PC-9 (cell line): ENCODE measurements around the gene AKAIN1. TPM values are rescaled to one million over a fixed set of nuclear protein-coding genes. Genes with fewer than 3 reads are reported as not detected.

Source experiments
- BruUV-seq: library from RNA; stranded (reverse); fragments of 400-500 nt; replicated peaks from 2 replicates; lab custom pipeline; 2021; lab: Mats Ljungman, UMichigan
- CTCF ChIA-PET: fragments of 300-600 bp; sonication (Branson Sonifier 250); formaldehyde crosslinking; loops from one replicate; lab custom pipeline; 2022; ENCODE audit warnings: antibody characterized with exemption; lab: Charles Lee
- POLR2A ChIA-PET: fragments of 300-600 bp; sonication (Branson Sonifier 250); formaldehyde crosslinking; loops from one replicate; lab custom pipeline; 2022; ENCODE audit warnings: antibody characterized with exemption; ENCODE audit not compliant: unreplicated experiment; lab: Charles Lee
- DNase-seq, 2 experiments: peaks; one replicate each; pipeline versions ENCODE4 v3.0.0 to v3.0.0-alpha.2; 2015 to 2022; ENCODE audit warnings: mixed read lengths in 1 of 2
- H2AFZ ChIP-seq: fragments of 200-600 bp; sonication (generic); 2 replicates; pipeline ENCODE4 v1.8.1; 2017; ENCODE audit warnings: antibody characterized with exemption
- H3F3A ChIP-seq: fragments of 200-600 bp; sonication (generic); 2 replicates; pipeline ENCODE4 v1.8.1; 2017; ENCODE audit warnings: antibody characterized with exemption, mild to moderate bottlenecking, low read depth; ENCODE audit not compliant: insufficient read depth
- H3K27ac ChIP-seq: fragments of 200-600 bp; sonication (generic); 2 replicates; pipeline ENCODE4 v1.6.1; 2016; ENCODE audit warnings: mixed run types
- H3K27me3 ChIP-seq: fragments of 200-600 bp; sonication (generic); 2 replicates; pipeline ENCODE4 v1.6.1; 2016; ENCODE audit warnings: low read depth, mixed run types; ENCODE audit not compliant: insufficient read depth
- H3K36me3 ChIP-seq: fragments of 200-600 bp; sonication (generic); 2 replicates; pipeline ENCODE4 v1.6.1; 2016; ENCODE audit warnings: low read depth, mixed run types
- H3K4me1 ChIP-seq: fragments of 200-600 bp; sonication (generic); replicated peaks from 2 replicates; pipeline ENCODE4 v1.6.1; 2016; ENCODE audit warnings: mixed run types; ENCODE audit not compliant: insufficient read depth
- H3K4me2 ChIP-seq: fragments of 200-600 bp; sonication (generic); 2 replicates; pipeline ENCODE4 v1.6.1; 2017; ENCODE audit warnings: mixed run types
- H3K4me3 ChIP-seq: fragments of 200-600 bp; sonication (generic); 2 replicates; pipeline ENCODE4 v1.6.1; 2016; ENCODE audit warnings: mixed run types
- H3K79me2 ChIP-seq: fragments of 200-600 bp; sonication (generic); 2 replicates; pipeline ENCODE4 v1.6.1; 2017; ENCODE audit warnings: low read depth, mixed run types
- H3K9me2 ChIP-seq: fragments of 200-600 bp; sonication (generic); 2 replicates; pipeline ENCODE4 v1.8.1; 2017; ENCODE audit warnings: mild to moderate bottlenecking; ENCODE audit not compliant: insufficient read depth
- H3K9me3 ChIP-seq: fragments of 200-600 bp; sonication (generic); 2 replicates; pipeline ENCODE4 v1.8.1; 2016; ENCODE audit warnings: low read depth; ENCODE audit not compliant: insufficient read depth
- H4K20me1 ChIP-seq: fragments of 200-600 bp; sonication (generic); 2 replicates; pipeline ENCODE4 v1.8.1; 2017; ENCODE audit not compliant: insufficient read depth
- CTCF ChIP-seq: fragments of 200-600 bp; sonication (generic); conservative IDR thresholded peaks from 2 replicates; pipeline ENCODE4 v1.6.1; 2017; ENCODE audit warnings: mixed run types, antibody characterized with exemption, mild to moderate bottlenecking, moderate library complexity
- EZH2 ChIP-seq: fragments of 200-600 bp; sonication (generic); IDR thresholded peaks from 2 replicates; pipeline ENCODE4 v1.8.0; 2017; ENCODE audit warnings: antibody characterized with exemption, low read depth
- intact Hi-C: fragments of 100-400 bp; cut with micrococcal nuclease; formaldehyde crosslinking; loops from one replicate; pipeline ENCODE4 v1.10.0; 2022; ENCODE audit not compliant: unreplicated experiment
- total RNA-seq: library from RNA; stranded (reverse); gene quantifications from 2 replicates; pipeline ENCODE4 v1.2.3, GENCODE V29; 2021

AKAIN1 gene
- total RNA-seq, 1 experiment from 2014 or later = not detected

GRCh38 chr18:5097116-5097703, 99.8 kb downstream of the AKAIN1 start:
- no TSS peak for BruUV-seq
- TF ChIP-seq EZH2 (no peak), CTCF (no peak)
- Histone ChIP-seq H2AFZ (no peak overlapping the region), H3K36me3 (no peaks in the 10 kb centered on the region), H4K20me1 (no peaks in the 10 kb centered on the region), H3K9me2 (no peaks in the 10 kb centered on the region), H3K4me1 (no peaks in the 10 kb centered on the region), H3K27ac (no peak overlapping the region), H3K4me2 (no peak overlapping the region), H3K9me3 (no peaks in the 10 kb centered on the region), H3K79me2 (no peaks in the 10 kb centered on the region), H3F3A (no peaks in the 10 kb centered on the region), H3K27me3 (no peaks in the 10 kb centered on the region), H3K4me3 (no peak overlapping the region)
- intact Hi-C loops = no loop called here
- CTCF ChIA-PET = no interaction called here
- DNase-seq = no peak
- POLR2A ChIA-PET = no interaction called here

DNA sequence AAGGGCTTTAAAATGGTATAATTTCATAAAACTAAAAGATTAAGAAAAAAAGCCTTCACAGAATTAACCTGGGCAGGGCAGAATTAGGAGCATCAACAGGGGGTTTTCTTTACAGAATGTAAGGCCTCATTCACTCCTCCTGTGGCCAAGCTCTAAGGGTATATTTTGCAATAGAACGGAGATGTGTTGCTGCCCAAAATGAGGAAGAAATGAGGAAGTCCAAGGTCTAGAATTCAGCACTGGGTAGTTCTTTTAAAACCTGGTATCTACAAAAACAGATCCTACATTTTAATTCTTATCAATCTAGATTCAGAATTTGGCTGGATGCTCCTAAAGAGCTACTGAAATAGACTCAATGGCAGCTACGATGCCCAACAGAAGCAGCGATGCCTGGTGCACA, 101.8 kb downstream of the AKAIN1 start:
- Histone ChIP-seq H3K4me2 (no peak overlapping the region), H3K27ac (no peak overlapping the region), H3K4me3 (no peak overlapping the region), H3K9me3 (no peaks in the 10 kb centered on the region), H2AFZ (no peak overlapping the region), H3F3A (no peaks in the 10 kb centered on the region), H3K4me1 (no peaks in the 10 kb centered on the region), H3K27me3 (no peaks in the 10 kb centered on the region), H3K9me2 (no peaks in the 10 kb centered on the region), H3K79me2 (no peaks in the 10 kb centered on the region), H4K20me1 (no peaks in the 10 kb centered on the region), H3K36me3 (no peaks in the 10 kb centered on the region)
- no peak for DNase-seq
- no TSS peak for BruUV-seq
- TF ChIP-seq EZH2 (no peak), CTCF (no peak)
- POLR2A ChIA-PET = no interaction called here
- intact Hi-C loops = no loop called here
- CTCF ChIA-PET = no interaction called here

- Histone ChIP-seq H3K27ac (no peak overlapping the region), H3K4me1 (no peaks in the 10 kb centered on the region), H3K9me2 (no peaks in the 10 kb centered on the region), H2AFZ (no peak overlapping the region), H3K79me2 (no peaks in the 10 kb centered on the region), H3K9me3 (no peaks in the 10 kb centered on the region), H3K27me3 (no peaks in the 10 kb centered on the region), H4K20me1 (no peaks in the 10 kb centered on the region), H3K36me3 (no peaks in the 10 kb centered on the region), H3K4me3 (no peak overlapping the region), H3K4me2 (no peak overlapping the region), H3F3A (no peaks in the 10 kb centered on the region)
- CTCF ChIA-PET = no interaction called here
- no peak for TF ChIP-seq EZH2
- no peak for TF ChIP-seq CTCF
- POLR2A ChIA-PET = no interaction called here
- BruUV-seq = no TSS peak
- DNase-seq = no peak
- intact Hi-C loops = no loop called here
These were observed 103.2 kb downstream of the AKAIN1 start for GRCh38 chr18:5093902-5094301.

Other genes starting within 250 kb of the AKAIN1 start
- 14.2 and 15.7 TPM in 2 replicates for gene ZBTB14, start 98.5 kb upstream of the AKAIN1 start, total RNA-seq